ENCODE data around the gene KNSTRN.

Gene KNSTRN

DNA sequence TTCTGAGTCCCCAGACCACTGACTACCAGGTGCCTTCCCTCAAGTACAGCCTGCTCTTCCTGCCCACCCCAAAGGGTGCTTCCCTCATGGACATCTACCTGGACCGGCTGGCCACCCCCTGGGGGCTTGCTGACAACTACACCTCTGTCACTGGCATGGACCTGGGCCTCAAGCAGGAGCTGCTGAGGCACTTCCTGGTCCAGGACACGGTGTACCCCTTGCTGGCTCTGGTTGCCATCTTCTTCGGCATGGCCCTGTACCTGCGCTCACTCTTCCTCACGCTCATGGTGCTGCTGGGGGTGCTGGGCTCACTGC, 15.2 kb upstream of the KNSTRN start:
- no peak for DNase-seq

DNA sequence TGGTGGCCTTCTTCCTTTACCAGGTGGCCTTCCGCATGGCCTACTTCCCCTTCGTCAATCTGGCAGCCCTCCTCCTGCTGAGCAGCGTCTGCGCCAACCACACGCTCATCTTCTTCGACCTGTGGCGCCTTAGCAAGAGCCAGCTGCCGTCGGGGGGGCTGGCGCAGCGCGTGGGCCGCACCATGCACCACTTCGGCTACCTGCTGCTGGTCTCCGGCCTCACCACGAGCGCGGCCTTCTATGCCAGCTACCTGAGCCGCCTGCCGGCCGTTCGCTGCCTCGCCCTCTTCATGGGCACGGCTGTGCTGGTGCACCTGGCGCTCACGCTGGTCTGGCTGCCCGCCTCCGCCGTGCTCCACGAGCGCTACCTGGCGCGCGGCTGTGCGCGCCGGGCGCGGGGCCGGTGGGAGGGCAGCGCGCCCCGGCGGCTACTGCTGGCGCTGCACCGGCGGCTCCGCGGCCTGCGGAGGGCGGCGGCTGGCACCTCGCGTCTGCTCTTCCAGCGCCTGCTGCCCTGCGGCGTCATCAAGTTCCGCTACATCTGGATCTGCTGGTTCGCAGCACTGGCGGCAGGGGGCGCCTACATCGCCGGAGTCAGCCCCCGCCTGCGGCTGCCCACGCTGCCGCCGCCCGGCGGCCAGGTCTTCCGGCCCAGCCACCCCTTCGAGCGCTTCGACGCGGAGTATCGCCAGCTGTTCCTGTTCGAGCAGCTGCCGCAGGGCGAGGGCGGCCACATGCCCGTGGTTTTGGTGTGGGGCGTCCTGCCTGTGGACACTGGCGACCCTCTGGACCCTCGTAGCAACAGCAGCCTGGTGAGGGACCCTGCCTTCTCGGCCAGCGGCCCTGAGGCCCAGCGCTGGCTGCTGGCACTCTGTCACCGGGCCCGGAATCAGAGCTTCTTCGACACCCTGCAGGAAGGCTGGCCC, 14.6 kb upstream of the KNSTRN start:
- peak; percentile 90 for DNase-seq

DNA sequence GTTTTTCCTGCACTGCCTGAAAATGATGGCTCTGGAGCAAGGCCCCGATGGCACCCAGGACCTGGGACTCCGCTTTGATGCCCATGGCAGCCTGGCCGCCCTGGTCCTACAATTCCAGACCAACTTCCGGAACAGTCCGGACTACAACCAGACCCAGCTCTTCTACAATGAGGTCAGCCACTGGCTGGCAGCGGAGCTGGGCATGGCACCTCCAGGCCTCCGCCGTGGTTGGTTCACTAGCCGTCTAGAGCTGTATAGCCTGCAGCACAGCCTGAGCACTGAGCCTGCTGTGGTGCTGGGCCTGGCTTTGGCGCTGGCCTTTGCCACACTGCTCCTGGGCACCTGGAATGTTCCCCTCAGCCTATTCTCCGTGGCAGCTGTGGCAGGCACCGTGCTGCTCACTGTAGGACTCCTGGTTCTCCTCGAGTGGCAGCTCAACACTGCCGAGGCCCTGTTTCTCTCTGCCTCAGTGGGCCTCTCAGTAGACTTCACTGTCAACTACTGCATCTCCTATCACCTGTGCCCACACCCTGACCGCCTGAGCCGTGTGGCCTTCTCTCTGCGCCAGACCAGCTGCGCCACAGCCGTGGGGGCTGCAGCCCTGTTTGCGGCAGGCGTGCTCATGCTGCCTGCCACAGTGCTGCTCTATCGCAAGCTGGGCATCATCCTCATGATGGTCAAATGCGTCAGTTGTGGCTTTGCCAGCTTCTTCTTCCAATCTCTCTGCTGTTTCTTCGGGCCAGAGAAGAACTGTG, 13.6 kb upstream of the KNSTRN start:
- DNase-seq = no peak

DNA sequence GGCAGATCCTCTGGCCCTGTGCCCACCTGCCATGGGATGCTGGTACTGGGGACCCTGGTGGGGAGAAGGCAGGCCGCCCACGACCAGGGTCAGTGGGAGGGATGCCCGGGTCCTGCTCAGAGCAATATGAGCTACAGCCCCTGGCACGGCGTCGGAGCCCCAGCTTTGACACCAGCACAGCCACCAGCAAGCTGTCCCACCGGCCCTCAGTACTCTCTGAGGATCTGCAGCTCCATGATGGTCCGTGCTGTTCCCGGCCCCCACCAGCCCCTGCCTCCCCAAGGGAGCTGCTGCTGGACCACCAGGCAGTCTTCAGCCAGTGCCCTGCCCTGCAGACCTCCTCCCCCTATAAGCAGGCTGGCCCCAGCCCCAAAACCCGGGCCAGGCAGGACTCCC, 13.0 kb upstream of the KNSTRN start:
- DNase-seq = no peak

DNA sequence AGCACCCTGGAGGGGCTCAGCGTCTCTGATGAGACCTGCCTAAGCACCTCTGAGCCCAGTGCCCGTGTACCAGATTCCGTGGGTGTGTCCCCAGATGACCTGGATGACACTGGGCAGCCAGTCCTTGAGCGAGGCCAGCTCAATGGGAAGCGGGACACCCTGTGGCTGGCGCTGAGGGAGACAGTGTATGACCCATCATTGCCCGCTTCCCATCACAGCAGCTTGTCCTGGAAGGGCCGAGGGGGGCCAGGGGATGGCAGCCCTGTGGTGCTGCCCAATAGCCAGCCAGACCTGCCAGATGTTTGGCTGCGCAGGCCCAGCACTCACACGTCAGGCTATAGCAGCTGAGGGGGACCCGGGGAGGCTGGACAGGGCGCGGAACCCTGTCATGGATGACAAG, 12.6 kb upstream of the KNSTRN start:
- no peak for DNase-seq

DNA sequence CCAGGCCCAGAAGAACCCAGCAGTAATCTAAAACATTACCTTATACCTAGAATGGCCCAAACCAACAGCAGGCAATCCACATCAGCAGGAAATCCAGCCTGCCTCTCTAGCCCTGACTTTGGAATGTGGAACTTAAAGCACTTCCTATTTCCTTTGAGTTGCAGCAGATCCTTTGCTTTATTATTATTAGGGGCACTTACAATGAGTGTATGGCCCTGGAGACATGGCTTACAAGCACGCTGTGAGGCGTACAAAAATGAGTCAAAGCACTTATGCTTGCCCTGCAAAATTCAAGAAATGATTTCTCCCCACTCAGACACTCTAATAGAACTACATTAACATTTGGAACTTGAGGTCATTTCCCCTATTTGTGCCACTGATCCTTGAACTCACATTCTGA, 9.5 kb upstream of the KNSTRN start:
- no peak for DNase-seq

DNA sequence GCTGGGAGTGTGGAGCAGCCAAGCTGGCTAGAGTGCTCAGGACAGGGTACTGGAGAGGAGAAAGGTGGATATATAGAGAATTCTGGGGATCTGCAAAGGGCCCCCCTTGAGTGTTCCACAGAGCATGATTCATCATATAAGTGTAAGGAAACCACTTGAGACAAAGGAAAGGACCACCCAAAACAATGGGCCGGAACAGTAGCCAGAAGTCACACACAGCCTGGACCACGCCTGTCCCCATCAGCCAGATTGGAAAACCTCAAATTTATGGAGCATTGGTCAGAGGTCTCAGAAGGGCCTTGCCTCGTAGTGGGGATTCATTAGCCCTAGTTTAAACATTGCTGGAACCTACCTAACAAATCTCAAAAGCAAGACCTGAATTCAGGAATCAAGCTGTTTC, 4.9 kb upstream of the KNSTRN start:
- no peak for DNase-seq

DNA sequence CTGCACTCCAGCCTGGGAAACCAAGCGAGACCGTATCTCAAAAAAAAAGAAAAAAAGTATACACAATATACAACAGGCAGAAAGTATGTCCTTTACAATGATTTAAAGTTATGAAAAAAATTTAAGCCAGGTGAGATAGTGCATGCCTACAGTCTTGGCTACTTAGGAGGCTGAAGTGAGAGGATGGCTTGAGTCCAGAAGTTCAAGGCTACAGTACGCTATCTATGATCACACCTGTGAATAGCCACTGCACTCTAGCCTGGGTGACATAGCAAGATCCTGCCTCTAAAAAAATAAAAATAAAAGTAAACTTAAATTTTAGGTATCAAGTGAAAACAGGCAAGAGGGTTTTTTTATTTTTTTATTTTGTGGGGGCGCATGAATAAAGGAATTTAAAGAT, 3.1 kb upstream of the KNSTRN start:
- DNase-seq = no peak

DNA sequence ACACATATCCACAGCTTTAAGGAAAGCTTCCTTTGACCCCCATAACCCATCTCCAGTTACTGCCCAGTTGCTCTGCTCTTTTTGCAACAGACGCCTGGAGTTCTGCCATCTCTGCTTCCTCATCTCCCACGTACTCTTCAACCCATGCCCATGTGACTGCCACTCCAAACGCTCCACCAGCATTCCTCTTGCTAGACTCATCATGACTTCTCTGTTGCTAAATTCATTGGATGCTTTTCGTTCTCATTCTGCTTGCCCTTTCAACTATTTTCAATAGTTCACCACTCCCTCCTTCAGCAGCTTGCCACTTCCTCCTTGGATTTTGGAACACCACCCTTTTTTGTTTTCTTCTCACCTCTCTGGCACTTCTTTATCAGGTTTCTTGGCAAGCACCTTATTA, 2.7 kb upstream of the KNSTRN start:
- no peak for DNase-seq

DNA sequence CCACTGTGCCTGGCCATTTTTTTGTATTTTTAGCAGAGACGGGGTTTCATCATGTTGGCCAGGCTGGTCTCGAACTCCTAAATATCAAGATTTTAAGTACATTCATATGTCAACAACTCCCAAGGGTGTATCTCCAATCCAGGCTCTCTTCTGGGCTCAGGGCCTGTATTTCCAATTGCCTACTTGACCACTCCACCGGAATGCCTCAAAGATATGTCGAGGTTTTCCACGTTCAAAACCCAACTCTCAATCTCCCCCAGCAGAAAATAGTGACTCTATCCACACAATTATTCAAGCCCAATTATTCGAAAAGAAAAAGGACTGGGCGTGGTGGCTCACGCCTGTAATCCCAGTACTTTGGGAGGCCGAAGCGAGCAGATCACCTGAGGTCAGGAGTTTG, 1.9 kb upstream of the KNSTRN start:
- no peak for DNase-seq

DNA sequence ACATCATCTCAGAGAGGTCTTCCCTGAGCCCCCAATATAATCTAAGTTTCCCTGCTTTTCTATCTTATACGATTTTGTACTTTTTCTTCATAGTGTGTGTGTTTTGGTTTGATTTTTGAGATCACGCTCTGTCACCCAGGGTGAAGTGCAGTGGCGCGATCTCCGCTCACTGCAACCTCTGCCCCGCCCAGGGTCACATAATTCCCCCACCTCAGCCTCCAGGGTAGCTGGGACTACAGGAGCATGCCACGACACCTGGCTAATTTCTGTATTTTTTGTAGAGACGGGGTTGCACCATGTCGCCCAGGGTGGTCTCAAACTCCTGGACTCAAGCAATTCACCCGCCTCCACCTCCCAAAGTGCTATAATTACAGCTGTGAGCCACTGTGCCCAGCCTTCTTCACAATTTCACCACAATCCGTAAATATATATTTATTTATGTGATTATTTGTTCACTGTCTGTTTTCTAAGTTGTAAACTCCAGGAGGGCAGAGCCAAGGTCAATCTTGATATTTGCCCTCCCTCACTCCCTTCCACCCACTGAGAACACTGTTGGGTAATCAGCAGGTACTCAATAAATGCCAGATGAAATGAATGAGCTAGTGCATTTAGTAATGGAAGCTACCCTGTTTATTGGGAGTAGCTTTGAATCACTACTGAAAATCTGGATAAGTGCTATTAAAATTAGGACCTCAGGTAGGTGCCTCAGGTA, 547 bp upstream of the KNSTRN start:
- DNase-seq = no peak

DNA sequence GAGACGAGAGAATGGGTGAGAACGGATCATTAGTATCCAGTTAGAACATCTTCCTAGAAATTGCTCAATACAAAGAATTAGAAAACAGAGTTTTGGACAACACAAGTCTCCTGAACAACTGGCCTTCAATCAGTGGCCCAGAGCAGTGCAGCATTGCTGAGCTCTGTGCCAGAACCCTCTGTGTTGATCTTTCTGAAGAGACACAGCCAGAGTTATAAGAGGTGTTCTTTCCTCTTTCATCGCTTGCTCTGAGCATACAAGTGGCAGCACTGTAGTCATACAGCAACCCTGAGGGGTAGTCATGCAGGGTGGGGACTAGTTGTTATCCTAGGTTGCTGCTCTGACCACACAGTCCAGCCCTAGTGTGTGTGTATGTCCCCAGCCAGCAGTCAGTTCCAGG, 4.0 kb downstream of the KNSTRN start:
- no peak for DNase-seq

DNA sequence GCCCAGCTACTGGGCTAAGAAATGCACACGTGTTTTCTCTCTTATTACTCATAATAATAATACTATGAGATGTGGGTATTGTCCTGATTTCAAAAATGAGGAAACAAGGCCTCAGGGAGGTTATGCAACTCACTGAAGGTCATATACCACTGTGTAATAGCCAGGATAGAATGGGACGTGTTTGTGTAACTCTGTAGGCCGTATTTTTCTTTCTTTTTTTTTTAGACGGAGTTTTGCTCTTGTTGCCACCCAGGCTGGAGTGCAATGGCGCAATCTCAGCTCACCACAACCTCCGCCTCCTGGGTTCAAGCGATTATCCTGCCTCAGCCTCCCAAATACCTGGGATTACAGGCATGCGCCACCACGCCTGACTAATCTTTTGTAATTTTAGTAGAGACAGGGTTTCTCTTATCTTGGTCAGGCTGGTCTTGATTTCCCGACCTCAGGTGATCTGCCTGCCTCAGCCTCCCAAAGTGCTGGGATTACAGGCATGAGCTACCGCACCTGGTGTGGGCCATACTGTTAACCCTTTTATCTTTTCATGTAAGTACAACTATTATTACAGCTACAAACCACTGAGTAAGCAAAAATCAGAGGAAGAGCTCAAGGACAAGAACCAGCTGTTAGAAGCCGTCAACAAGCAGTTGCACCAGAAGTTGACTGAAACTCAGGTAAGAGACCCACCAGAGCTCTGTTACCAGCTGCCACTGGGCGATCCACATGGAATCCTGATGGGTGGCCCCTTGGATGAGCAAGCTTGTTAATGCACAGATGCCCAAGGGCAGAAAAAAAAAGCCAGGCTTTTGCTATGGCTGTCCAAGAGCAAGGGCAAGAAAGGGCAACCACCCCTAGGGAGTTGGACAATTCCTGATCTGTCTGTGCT, 6.7 kb downstream of the KNSTRN start:
- DNase-seq = no peak

DNA sequence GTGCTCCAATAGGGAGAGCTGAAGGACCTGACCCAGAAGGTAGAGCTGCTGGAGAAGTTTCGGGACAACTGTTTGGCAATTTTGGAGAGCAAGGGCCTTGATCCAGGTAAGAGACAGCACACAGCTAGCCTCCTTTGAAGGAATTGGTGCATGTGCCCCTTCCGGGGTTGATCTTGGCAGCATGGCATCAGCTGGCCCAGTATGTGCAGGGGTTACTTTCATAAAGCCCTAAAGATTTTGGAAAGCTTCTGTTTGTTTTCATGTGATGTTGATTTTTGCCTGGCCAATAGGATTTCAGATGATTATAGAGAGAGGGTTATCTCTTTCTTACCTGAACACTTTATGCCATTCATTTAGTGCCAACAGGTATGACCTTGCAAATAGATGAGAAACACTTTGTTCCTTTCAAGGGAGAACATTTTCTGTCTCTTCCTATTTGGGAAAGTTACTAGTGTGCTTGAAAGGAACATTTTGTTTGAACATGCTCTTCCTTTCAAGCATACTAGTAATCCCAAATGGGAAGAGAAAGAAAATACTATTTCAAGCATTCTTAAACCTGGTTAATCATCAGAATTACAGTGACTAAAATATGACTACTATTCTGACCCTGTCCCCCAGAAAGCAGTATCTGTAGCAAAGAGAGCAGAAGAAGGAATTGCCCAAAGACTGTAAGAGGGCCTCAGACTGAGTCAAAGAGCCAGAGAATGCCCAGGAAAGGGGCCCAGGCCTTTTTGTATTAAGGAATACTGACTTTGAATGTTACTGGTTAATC, 7.5 kb downstream of the KNSTRN start:
- DNase-seq = no peak

DNA sequence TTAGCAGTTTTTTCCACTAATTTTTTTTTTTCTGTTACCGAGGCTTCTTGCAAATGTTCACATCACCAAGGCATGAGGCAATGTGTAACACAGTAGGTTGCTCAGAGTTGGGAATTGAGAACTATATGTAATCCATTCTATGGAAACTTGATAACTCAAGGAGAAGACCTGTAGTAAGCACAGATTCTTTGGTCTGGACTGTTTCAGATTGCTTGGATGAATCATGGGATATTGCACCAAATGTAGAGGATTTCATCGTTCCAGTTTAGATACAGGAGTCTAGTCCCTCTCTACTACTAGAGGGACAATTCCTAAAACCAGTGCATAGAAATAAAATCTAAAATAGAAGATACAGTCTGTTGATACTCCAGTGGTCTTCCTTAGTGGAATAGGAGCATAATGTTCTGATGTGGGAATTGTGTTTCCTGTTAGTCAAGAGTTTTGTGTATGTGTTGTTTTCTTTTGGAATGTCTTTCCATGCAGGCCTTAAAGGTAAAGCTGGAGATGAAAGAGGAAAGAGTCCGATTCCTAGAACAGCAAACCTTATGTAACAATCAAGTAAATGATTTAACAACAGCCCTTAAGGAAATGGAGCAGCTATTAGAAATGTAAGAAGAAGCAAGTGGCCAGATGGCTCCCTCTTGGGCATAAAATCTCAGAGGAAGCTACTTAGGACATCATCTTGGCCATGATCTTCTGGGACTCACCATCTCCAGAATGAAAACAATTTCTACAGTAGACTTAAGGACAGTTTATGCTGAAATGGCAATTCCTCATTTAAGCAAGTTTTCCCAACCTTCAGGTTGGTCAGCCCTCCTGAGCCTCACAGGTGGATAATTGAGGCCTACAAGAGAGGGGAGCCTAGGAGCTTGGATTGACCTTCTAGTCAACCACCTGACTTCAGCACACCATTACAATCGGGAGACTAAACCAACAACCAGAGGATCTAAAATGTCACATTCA, 10.7 kb downstream of the KNSTRN start:
- no peak for DNase-seq

DNA sequence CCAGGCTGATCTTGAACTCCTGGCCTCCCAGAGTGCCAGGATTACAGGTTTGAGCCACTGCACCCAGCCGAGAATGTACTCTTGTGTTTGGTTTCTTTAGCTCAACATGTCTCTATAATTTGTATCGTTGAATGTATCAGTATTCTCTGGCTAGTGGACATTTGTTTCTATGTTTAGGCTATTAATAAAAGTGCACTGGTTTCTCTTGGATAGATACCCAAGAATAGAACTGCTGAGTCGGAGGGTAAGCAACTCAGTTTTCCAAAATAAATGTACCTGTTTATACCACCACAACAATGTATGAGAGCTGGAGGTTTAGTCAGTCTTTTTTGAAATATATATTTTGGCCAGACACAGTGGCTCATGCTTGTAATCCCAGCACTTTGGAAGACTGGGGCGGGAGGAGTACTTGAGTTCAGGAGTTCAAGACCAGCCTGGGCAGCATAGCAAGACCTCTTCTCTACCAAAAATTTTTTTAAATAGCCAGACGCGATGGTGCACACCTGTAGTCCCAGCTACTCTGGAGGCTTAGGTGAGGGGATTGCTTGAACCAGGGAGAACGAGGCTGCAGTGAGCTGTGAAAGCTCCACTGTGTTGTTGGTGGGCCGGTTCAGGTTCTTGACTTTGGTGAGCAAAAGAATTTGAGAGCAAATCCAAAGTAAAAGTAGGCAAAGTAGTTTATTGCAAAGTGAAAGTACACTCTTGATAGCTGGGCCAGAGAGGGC, 15.3 kb downstream of the KNSTRN start:
- DNase-seq = no peak

DNA sequence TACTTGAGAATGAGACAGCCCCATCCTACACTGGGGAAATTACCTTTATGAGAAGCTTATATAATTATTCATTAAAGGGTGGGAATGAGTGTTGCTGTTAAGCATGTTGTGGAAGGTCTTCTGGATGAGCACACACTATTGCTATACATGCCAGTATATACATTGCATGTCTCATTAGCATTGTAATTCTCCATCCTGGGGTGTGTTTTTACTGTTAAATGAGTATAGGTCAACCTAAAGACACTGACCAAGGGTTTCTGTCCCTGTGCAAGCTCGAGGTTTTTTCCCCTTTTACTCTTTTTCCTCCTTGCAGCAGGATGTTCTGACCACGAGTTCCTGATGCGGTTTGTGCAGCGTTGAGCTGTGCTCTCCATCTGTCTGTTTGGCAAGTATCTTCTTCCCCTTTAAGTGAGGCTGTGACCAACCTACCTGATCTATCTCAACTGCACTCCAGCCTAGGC, 15.9 kb downstream of the KNSTRN start:
- no peak for DNase-seq

DNA sequence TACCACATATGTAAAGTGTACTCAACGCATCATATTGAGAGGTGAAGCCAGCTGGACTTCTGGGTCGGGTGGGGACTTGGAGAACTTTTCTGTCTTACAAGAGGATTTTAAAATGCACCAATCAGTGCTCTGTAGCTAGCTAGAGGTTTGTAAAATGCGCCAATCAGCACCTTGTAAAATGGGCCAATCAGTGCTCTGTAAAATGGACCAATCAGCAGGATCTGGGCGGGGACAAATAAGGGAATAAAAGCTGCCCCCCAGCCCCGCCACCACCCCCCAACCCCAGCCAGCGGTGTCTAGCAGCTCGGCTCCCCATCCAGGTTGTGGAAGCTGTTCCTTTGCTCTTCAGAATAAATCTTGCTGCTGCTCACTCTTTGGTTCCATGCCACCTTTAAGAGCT, 16.8 kb downstream of the KNSTRN start:
- no peak for DNase-seq

DNA sequence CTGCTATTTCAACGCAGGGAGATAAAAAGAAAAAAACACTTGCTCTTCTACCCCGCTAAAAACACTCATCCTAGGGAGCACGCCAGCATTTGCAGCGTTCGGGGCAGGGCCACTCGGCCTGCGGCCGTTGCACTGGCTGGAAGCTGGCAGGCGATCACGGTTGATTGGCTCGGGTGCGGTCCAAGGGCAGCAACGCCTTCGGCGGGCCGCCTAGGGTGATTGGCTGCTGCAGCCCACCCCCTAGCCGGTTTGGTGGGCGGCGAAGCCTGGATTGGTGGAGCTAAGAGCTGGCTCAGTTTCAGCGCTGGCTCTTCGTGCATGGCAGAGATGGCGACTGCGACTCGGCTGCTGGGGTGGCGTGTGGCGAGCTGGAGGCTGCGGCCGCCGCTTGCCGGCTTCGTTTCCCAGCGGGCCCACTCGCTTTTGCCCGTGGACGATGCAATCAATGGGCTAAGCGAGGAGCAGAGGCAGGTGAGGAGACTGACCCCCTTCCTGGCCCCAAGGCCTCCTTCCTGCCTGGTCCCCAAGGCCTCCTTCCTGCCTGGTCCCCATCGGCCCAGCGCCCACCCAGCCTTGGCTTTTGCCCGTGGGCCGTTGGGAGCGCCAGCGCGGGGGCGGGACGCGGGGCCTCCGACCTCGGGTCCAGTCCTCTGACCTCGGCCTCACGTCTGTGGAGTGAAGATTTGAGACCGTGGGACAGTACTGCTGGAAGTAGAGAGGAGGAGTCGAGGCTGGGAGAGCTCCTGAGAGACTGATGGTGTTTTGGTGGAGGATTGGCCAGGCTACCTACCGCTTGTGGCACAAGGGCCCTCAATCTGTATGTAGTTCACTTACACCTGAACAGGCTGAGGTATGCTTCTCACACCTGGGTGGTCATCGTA, 23.2 kb downstream of the KNSTRN start, which contains the start of gene IVD:
Gene IVD, plus strand, starts transcription at position 295 of the 881 bp plus-strand sequence. Its CDS starts 33 bp downstream, at position 328.
- peak; percentile 92 for DNase-seq
